ENCODE measurements around the gene ZKSCAN7.
"Not testable (repeated sequence)": the region's sequence is repeated elsewhere in the genome, so short reads cannot be mapped to it uniquely, and the experiment has no call there.

ZKSCAN7 gene

GRCh38 chr3:44577354-44577952, 22.5 kb downstream of the ZKSCAN7 start:
- FAIRE-seq: not testable (repeated sequence)

- not testable (repeated sequence) for FAIRE-seq
These were observed 23.3 kb downstream of the ZKSCAN7 start for GRCh38 chr3:44578316-44578715.

GRCh38 chr3:44578924-44579515, 24.0 kb downstream of the ZKSCAN7 start:
- not testable (repeated sequence) for FAIRE-seq

- FAIRE-seq: not testable (repeated sequence)
These were observed 24.8 kb downstream of the ZKSCAN7 start for GRCh38 chr3:44579749-44580148.

GRCh38 chr3:44580971-44581370, 26.0 kb downstream of the ZKSCAN7 start:
- not testable (repeated sequence) for FAIRE-seq

- no peak for FAIRE-seq
These were observed 29.9 kb downstream of the ZKSCAN7 start, which contains the start of gene ZNF660 for GRCh38 chr3:44584646-44585501. TSS of gene ZNF660 (plus strand) at chr3:44584964. CDS start at chr3:44594194, 9,230 bp downstream.

- FAIRE-seq: no peak
These were observed 41.6 kb downstream of the ZKSCAN7 start for GRCh38 chr3:44596621-44597020.

- no peak for FAIRE-seq
These were observed 46.8 kb downstream of the ZKSCAN7 start for GRCh38 chr3:44601749-44602148.

- FAIRE-seq: no peak
These were observed 57.7 kb downstream of the ZKSCAN7 start for GRCh38 chr3:44612678-44613077.

All from islet of Langerhans (tissue), 1 donor.